RWPE2 (cell line): ENCODE data around the gene C14orf132.

Experiments
- ATAC-seq: fragments of 200-7000 bp; cut with Tn5 transposase; 3 replicates; pipeline ENCODE4 v1.9.1; 2021; ENCODE audit warnings: low read depth
- DNase-seq: peaks from one replicate; pipeline ENCODE4 v3.0.0-alpha.2; 2020; ENCODE audit warnings: low spot score
- H3K27ac ChIP-seq: fragments of 450-650 bp; 2 replicates; pipeline ENCODE4 v1.5.1; 2017; ENCODE audit warnings: mild to moderate bottlenecking; ENCODE audit not compliant: poor library complexity, severe bottlenecking
- H3K27me3 ChIP-seq: fragments of 250-450 bp; sonication (Bioruptor Pico); 2 replicates; pipeline ENCODE4 v1.5.1; 2021; ENCODE audit warnings: mild to moderate bottlenecking, moderate library complexity; ENCODE audit not compliant: insufficient read depth, poor library complexity, severe bottlenecking
- H3K36me3 ChIP-seq: fragments of 250-450 bp; sonication (Bioruptor Pico); 2 replicates; pipeline ENCODE4 v1.5.1; 2020; ENCODE audit warnings: low read depth, mild to moderate bottlenecking, moderate library complexity
- H3K4me1 ChIP-seq: fragments of 250-450 bp; sonication (Bioruptor Pico); 2 replicates; pipeline ENCODE4 v1.5.1; 2021; ENCODE audit warnings: mild to moderate bottlenecking, moderate library complexity; ENCODE audit not compliant: insufficient read depth, poor library complexity, severe bottlenecking
- H3K4me3 ChIP-seq: fragments of 250-450 bp; sonication (Bioruptor Pico); 2 replicates; pipeline ENCODE4 v1.5.1; 2021; ENCODE audit warnings: mild to moderate bottlenecking, moderate library complexity; ENCODE audit not compliant: severe bottlenecking
- H3K9me3 ChIP-seq: fragments of 250-450 bp; sonication (Bioruptor Pico); 2 replicates; pipeline ENCODE4 v1.5.1; 2021; ENCODE audit warnings: mild to moderate bottlenecking, moderate library complexity; ENCODE audit not compliant: severe bottlenecking
- CTCF ChIP-seq: fragments of 450-650 bp; IDR thresholded peaks from one replicate; pipeline ENCODE4 v1.5.1; 2017; ENCODE audit warnings: mild to moderate bottlenecking, moderate library complexity; ENCODE audit not compliant: poor library complexity, severe bottlenecking

The C14orf132 gene

GRCh38 chr14:96014176-96014575 is 25.0 kb upstream of the C14orf132 start:
- H3K27me3 ChIP-seq: peaks cover 36% of the 10 kb centered on the region
- TF ChIP-seq CTCF: no peak
- no peak overlapping the region for H3K27ac ChIP-seq
- no peak for ATAC-seq
- H3K4me1 ChIP-seq: no peaks in the 10 kb centered on the region
- H3K9me3 ChIP-seq: peaks cover 5% of the 10 kb centered on the region
- DNase-seq: no peak
- H3K4me3 ChIP-seq: no peak overlapping the region
- no peaks in the 10 kb centered on the region for H3K36me3 ChIP-seq

- DNase-seq: no peak
- Histone ChIP-seq H3K27ac (no peak overlapping the region), H3K27me3 (peaks cover 41% of the 10 kb centered on the region), H3K4me3 (no peak overlapping the region), H3K9me3 (peaks cover 4% of the 10 kb centered on the region), H3K36me3 (no peaks in the 10 kb centered on the region), H3K4me1 (no peaks in the 10 kb centered on the region)
- no peak for ATAC-seq
- no peak for TF ChIP-seq CTCF
Measured at GRCh38 chr14:96016501-96017160, 22.5 kb upstream of the C14orf132 start.

GRCh38 chr14:96017882-96018281 is 21.3 kb upstream of the C14orf132 start:
- H3K27me3 ChIP-seq: peaks cover 41% of the 10 kb centered on the region
- TF ChIP-seq CTCF: no peak
- no peaks in the 10 kb centered on the region for H3K36me3 ChIP-seq
- H3K4me1 ChIP-seq: no peaks in the 10 kb centered on the region
- H3K4me3 ChIP-seq: no peak overlapping the region
- H3K27ac ChIP-seq: no peak overlapping the region
- DNase-seq: no peak
- no peak for ATAC-seq
- H3K9me3 ChIP-seq: no peaks in the 10 kb centered on the region

GRCh38 chr14:96027431-96028355 is 11.5 kb upstream of the C14orf132 start:
- ATAC-seq: no peak
- no peak overlapping the region for H3K27ac ChIP-seq
- DNase-seq: no peak
- no peaks in the 10 kb centered on the region for H3K36me3 ChIP-seq
- H3K4me1 ChIP-seq: no peaks in the 10 kb centered on the region
- H3K27me3 ChIP-seq: peaks cover 5% of the 10 kb centered on the region
- no peak for TF ChIP-seq CTCF
- no peaks in the 10 kb centered on the region for H3K9me3 ChIP-seq
- H3K4me3 ChIP-seq: no peak overlapping the region
